H1 (cell line): ENCODE measurements around the gene GRIK4. TPM values are rescaled to one million over a fixed set of nuclear protein-coding genes. Genes with fewer than 3 reads are reported as not detected.

Experiments
- CTCF ChIA-PET: fragments of 300-600 bp; sonication (Branson Sonifier 250); formaldehyde crosslinking; loops from one replicate; lab custom pipeline; 2021; ENCODE audit not compliant: partially characterized antibody; lab: Charles Lee
- POLR2A ChIA-PET: fragments of 300-600 bp; sonication (Branson Sonifier 250); formaldehyde crosslinking; loops from one replicate; lab custom pipeline; 2021; ENCODE audit warnings: inconsistent platforms; ENCODE audit not compliant: partially characterized antibody; lab: Charles Lee
- DNase-seq, 2 experiments: peaks; one replicate each; pipeline versions ENCODE4 v3.0.0 to v3.0.0-alpha.2; 2010 to 2022; ENCODE audit warnings: low spot score in 2 of 2, low read depth in 1 of 2, mixed read lengths in 1 of 2
- FAIRE-seq: peaks from 2 replicates; lab custom pipeline; 2011; peaks lifted over from hg19 to GRCh38; lab: Jason Lieb, UNC
- H2AFZ ChIP-seq: 2 replicates; pipeline ENCODE4 v1.8.1; 2012; ENCODE audit warnings: low read length, inconsistent platforms
- H2AK5ac ChIP-seq: 2 replicates; pipeline ENCODE4 v1.6.1; 2013; ENCODE audit warnings: low read depth, low read length
- H2BK120ac ChIP-seq: replicated peaks from 2 replicates; pipeline ENCODE3; 2013; ENCODE audit warnings: low read depth, low read length, inconsistent platforms
- H2BK12ac ChIP-seq: 2 replicates; pipeline ENCODE4 v1.6.1; 2013; ENCODE audit warnings: low read depth, low read length
- H2BK15ac ChIP-seq: 2 replicates; pipeline ENCODE4 v1.6.1; 2013; ENCODE audit warnings: low read length
- H2BK20ac ChIP-seq: 2 replicates; pipeline ENCODE4 v1.6.1; 2013; ENCODE audit warnings: low read length
- H2BK5ac ChIP-seq: 2 replicates; pipeline ENCODE4 v1.6.1; 2013; ENCODE audit warnings: low read depth, low read length
- H3K14ac ChIP-seq: 2 replicates; pipeline ENCODE4 v1.6.1; 2013; ENCODE audit warnings: inconsistent platforms; ENCODE audit not compliant: insufficient read length
- H3K18ac ChIP-seq: 2 replicates; pipeline ENCODE4 v1.6.1; 2013; ENCODE audit warnings: low read length; ENCODE audit errors: extremely low read depth
- H3K23ac ChIP-seq: 2 replicates; pipeline ENCODE4 v1.6.1; 2013; ENCODE audit warnings: inconsistent platforms; ENCODE audit not compliant: insufficient read length
- H3K23me2 ChIP-seq: 2 replicates; pipeline ENCODE4 v1.6.1; 2013; ENCODE audit warnings: low read depth, low read length
- H3K27ac ChIP-seq: 2 replicates; pipeline ENCODE4 v1.6.1; 2011; ENCODE audit warnings: low read depth, low read length, inconsistent platforms
- H3K27me3 ChIP-seq, 4 experiments: replicated peaks in 1 of 4; 1 replicate in 1 of 4; 2 replicates in 3 of 4; pipeline versions ENCODE4 v1.6.1 to v1.8.1; 2011 to 2013; ENCODE audit warnings: low read length in 3 of 4, mild to moderate bottlenecking in 3 of 4, inconsistent platforms in 2 of 4, mixed read lengths in 2 of 4, moderate library complexity in 1 of 4; ENCODE audit not compliant: control insufficient read depth in 3 of 4, insufficient read depth in 3 of 4; ENCODE audit errors: extremely low read depth in 1 of 4
- H3K36me3 ChIP-seq, 4 experiments: 2 replicates each; pipeline versions ENCODE4 v1.6.1 to v1.8.1; 2011 to 2013; ENCODE audit warnings: mild to moderate bottlenecking in 4 of 4, low read length in 3 of 4, moderate library complexity in 2 of 4, control low read depth in 1 of 4, inconsistent platforms in 1 of 4; ENCODE audit not compliant: insufficient read depth in 4 of 4, control insufficient read depth in 2 of 4
- H3K4ac ChIP-seq: replicated peaks from 2 replicates; pipeline ENCODE3; 2013; ENCODE audit warnings: low read length, low read depth, mixed read lengths, inconsistent platforms; ENCODE audit not compliant: insufficient read length
- H3K4me1 ChIP-seq, 4 experiments: replicated peaks in 1 of 4; 1 replicate in 1 of 4; 2 replicates in 3 of 4; pipeline versions ENCODE4 v1.6.1 to v1.8.1; 2011 to 2013; ENCODE audit warnings: low read length in 3 of 4, inconsistent platforms in 2 of 4, mixed read lengths in 1 of 4; ENCODE audit not compliant: insufficient read depth in 4 of 4, control insufficient read depth in 3 of 4
- H3K4me2 ChIP-seq, 2 experiments: 2 replicates each; pipeline versions ENCODE4 v1.6.1 to v1.8.1; 2011 to 2013; ENCODE audit warnings: low read depth in 2 of 2, low read length in 2 of 2, control low read depth in 1 of 2, inconsistent platforms in 1 of 2, mild to moderate bottlenecking in 1 of 2; ENCODE audit not compliant: insufficient read depth in 1 of 2
- H3K4me3 ChIP-seq, 4 experiments: fragments of 200-600, 300-600 bp in 1 of 4; sonication (generic), shearing (Covaris generic), sonication (Bioruptor Twin) in 1 of 4; 2 replicates each; pipeline versions ENCODE4 v1.5.1 to v1.8.1; 2011 to 2016; ENCODE audit warnings: low read length in 4 of 4, low read depth in 3 of 4, control low read depth in 2 of 4, inconsistent platforms in 2 of 4, mild to moderate bottlenecking in 2 of 4, mixed read lengths in 1 of 4, moderate library complexity in 1 of 4; ENCODE audit not compliant: insufficient read depth in 2 of 4; ENCODE audit errors: extremely low read depth in 1 of 4
- H3K56ac ChIP-seq: replicated peaks from 2 replicates; pipeline ENCODE3; 2013; ENCODE audit warnings: low read depth, mild to moderate bottlenecking, mixed read lengths, low read length, inconsistent platforms; ENCODE audit not compliant: insufficient read length
- H3K79me1 ChIP-seq: 2 replicates; pipeline ENCODE4 v1.6.1; 2013; ENCODE audit warnings: low read depth, low read length, control low read depth
- H3K79me2 ChIP-seq, 2 experiments: 2 replicates each; pipeline versions ENCODE4 v1.6.1 to v1.8.1; 2012 to 2013; ENCODE audit warnings: low read length in 2 of 2, mild to moderate bottlenecking in 2 of 2, inconsistent platforms in 1 of 2; ENCODE audit not compliant: insufficient read depth in 2 of 2, control insufficient read depth in 1 of 2
- H3K9ac ChIP-seq, 4 experiments: replicated peaks in 1 of 4; 1 replicate in 1 of 4; 2 replicates in 3 of 4; pipeline versions ENCODE4 v1.6.1 to v1.8.1; 2011 to 2013; ENCODE audit warnings: low read depth in 3 of 4, low read length in 3 of 4, control low read depth in 2 of 4, mild to moderate bottlenecking in 2 of 4, moderate library complexity in 2 of 4, inconsistent platforms in 1 of 4; ENCODE audit errors: extremely low read depth in 1 of 4
- H3K9me3 ChIP-seq, 2 experiments: 2 replicates each; pipeline versions ENCODE4 v1.6.1 to v1.8.1; 2012 to 2013; ENCODE audit warnings: mild to moderate bottlenecking in 2 of 2, moderate library complexity in 2 of 2, control low read depth in 1 of 2, inconsistent platforms in 1 of 2, low read depth in 1 of 2, low read length in 1 of 2, mixed read lengths in 1 of 2; ENCODE audit not compliant: insufficient read depth in 2 of 2
- H4K20me1 ChIP-seq, 2 experiments: replicated peaks in 1 of 2; 2 replicates each; pipeline versions ENCODE3 to v1.8.1; 2011 to 2013; ENCODE audit warnings: inconsistent platforms in 2 of 2, low read length in 2 of 2, mild to moderate bottlenecking in 1 of 2; ENCODE audit not compliant: insufficient read depth in 2 of 2, control insufficient read depth in 1 of 2
- H4K5ac ChIP-seq: 2 replicates; pipeline ENCODE4 v1.6.1; 2013; ENCODE audit warnings: low read length, low read depth, mixed read lengths, inconsistent platforms; ENCODE audit not compliant: insufficient read length
- H4K8ac ChIP-seq: 2 replicates; pipeline ENCODE4 v1.8.0; 2013; ENCODE audit warnings: mild to moderate bottlenecking, moderate library complexity, low read length, inconsistent platforms; ENCODE audit not compliant: insufficient read depth; ENCODE audit errors: extremely low read depth
- H4K91ac ChIP-seq: replicated peaks from 2 replicates; pipeline ENCODE3; 2013; ENCODE audit warnings: low read length, mixed read lengths, inconsistent platforms; ENCODE audit not compliant: insufficient read length
- BACH1 ChIP-seq: IDR thresholded peaks from 2 replicates; pipeline ENCODE4 v1.6.1; 2012; ENCODE audit warnings: low read length, improper control_type of control experiment
- BRCA1 ChIP-seq: IDR thresholded peaks from 2 replicates; pipeline ENCODE4 v1.6.1; 2012; ENCODE audit warnings: low read depth, low read length, improper control_type of control experiment
- POLR2A ChIP-seq, 2 experiments: IDR thresholded peaks; 1 replicate in 1 of 2; 2 replicates in 1 of 2; pipeline ENCODE4 v1.6.1; 2011; ENCODE audit warnings: low read depth in 2 of 2, low read length in 2 of 2, mild to moderate bottlenecking in 2 of 2; ENCODE audit errors: control extremely low read depth in 1 of 2
- TCF12 ChIP-seq: IDR thresholded peaks from 2 replicates; pipeline ENCODE4 v1.6.1; 2011; ENCODE audit warnings: low read depth, mild to moderate bottlenecking, low read length
- WGBS, 2 experiments: shearing (Covaris generic) in 1 of 2; methylation state at CpG; one replicate each; pipeline versions ENCODE4 v1.1.6 to v1.1.7; 2013 to 2015; ENCODE audit warnings: low lambda C conversion rate in 2 of 2, mixed read lengths in 2 of 2, inconsistent platforms in 1 of 2, low coverage in 1 of 2, missing lambda C conversion rate in 1 of 2; ENCODE audit not compliant: insufficient replicate concordance in 2 of 2, insufficient coverage in 1 of 2, insufficient read length in 1 of 2; ENCODE audit errors: extremely low coverage in 1 of 2, missing lambda C conversion rate in 1 of 2; 5-methylcytosine and 5-hydroxymethylcytosine counted together
- polyA plus RNA-seq, 7 experiments: library from polyadenylated mRNA; depleted of rRNA in 3 of 7; stranded (reverse) in 5 of 7; unstranded in 2 of 7; fragments of >200 nt in 5 of 7; fragments of 200-250 nt in 2 of 7; gene quantifications; 1 replicate in 5 of 7; 2 replicates in 1 of 7; 4 replicates in 1 of 7; pipeline versions ENCODE4 v1.2.1 to v1.2.3, GENCODE V29; 2011 to 2013; ENCODE audit warnings: missing spikeins in 2 of 7, mixed read lengths in 2 of 7
- total RNA-seq: library from RNA; stranded (reverse); fragmentation: NEBNext Ultra II Directional; extraction: Animal tissue kit (Norgen Biotek cat#: 25700); gene quantifications from 2 replicates; pipeline ENCODE4 v1.2.1, GENCODE V29; 2021
- TF ChIP-seq, protein P1 (sequence below): IDR thresholded peaks from 2 replicates; pipeline ENCODE4 v1.6.1; 2012; ENCODE audit warnings: inconsistent platforms
- TF ChIP-seq, protein P2 (sequence below): IDR thresholded peaks from 2 replicates; pipeline ENCODE4 v1.6.1; 2012; ENCODE audit warnings: inconsistent platforms
- TF ChIP-seq, protein P3 (sequence below): IDR thresholded peaks from 2 replicates; pipeline ENCODE4 v1.6.1; 2011; ENCODE audit warnings: low read depth, mild to moderate bottlenecking, low read length; ENCODE audit not compliant: insufficient read depth

The GRIK4 gene
- total and polyA plus RNA-seq, 2 of the 8 experiments (the other 6 are each of a cell fraction or from before 2014, with no cell fraction given): 1.2 to 2.9 TPM

DNA sequence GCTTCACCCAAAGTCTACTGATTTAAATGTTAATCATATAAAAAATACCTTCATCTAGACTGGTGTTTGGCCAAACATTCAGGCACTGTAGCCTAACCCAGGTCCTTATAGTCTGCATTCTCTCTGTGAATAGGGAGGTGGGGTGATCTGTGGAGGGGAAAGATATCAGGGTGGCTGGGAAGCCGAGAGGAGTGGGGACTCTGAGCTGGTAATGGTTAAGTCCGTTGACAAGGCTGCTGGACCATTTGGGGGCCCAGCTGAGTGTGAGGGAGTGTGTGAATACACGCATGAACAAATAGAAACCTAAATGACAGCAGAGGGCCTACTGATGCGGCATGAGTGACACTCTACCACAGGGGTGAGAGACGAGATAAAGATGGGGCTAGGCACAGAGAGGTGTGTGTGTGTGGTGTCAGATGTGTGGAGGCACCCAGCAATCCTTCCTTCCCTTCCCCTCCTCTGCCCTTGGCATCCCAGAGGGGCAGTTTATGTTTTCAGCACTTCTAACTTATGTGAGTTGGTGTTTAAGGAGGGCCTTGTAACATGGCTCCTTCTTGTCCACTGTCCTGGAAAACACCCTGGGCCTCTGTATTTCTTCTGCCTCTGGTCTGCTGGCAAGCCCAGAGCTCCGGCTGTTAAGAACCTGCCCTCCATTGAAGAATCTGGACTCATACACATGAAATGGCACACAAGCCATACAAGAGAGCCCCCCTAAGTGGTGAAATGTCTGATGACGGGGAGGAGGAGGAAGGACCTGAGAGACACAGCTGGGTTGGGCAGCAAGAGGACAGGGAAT is 263.2 kb downstream of the GRIK4 start:
- H2AFZ ChIP-seq: no peak overlapping the region
- H3K36me3 ChIP-seq: no peaks in the 10 kb centered on the region
- 0 out of 2 replicates have a peak overlapping the region, but pooled peaks have one; percentile 0 for H2BK20ac ChIP-seq
- no peak overlapping the region for H3K27ac ChIP-seq
- H3K4me1 ChIP-seq: peaks cover 11 to 21% (median 16%) of the 10 kb centered on the region in 4 experiments
- no peak overlapping the region for H2AK5ac ChIP-seq
- no peak overlapping the region for H3K4me3 ChIP-seq
- H4K20me1 ChIP-seq: no peaks in the 10 kb centered on the region
- CTCF ChIA-PET: interaction anchor here (1.1 to 2.7 kb wide), 7 partner anchors 11 to 78 kb away, joined by 3 to 12 read pairs (median 4); no protein-coding TSS in a partner anchor
- H3K79me1 ChIP-seq: no peaks in the 10 kb centered on the region
- no peak overlapping the region for H3K56ac ChIP-seq
- H4K91ac ChIP-seq: no peak overlapping the region
- H3K79me2 ChIP-seq: no peaks in the 10 kb centered on the region
- H3K23me2 ChIP-seq: no peaks in the 10 kb centered on the region
- WGBS, 2 experiments: 92% methylated on average over 7 of the region's 7 CpGs; no CpG with 5 or more reads in 1 of the 2 experiments
- no peak for TF ChIP-seq BACH1
- no peak for TF ChIP-seq POLR2A (IDR thresholded peaks at IDR 0.05; ENCODE audit: control extremely low read depth in 1 of 2, low read depth in 2 of 2, low read length in 2 of 2)
- TF ChIP-seq, protein P1, sequence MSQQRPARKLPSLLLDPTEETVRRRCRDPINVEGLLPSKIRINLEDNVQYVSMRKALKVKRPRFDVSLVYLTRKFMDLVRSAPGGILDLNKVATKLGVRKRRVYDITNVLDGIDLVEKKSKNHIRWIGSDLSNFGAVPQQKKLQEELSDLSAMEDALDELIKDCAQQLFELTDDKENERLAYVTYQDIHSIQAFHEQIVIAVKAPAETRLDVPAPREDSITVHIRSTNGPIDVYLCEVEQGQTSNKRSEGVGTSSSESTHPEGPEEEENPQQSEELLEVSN: no peak
- TF ChIP-seq BRCA1: no peak
- no peak for TF ChIP-seq TCF12
- TF ChIP-seq, protein P2, sequence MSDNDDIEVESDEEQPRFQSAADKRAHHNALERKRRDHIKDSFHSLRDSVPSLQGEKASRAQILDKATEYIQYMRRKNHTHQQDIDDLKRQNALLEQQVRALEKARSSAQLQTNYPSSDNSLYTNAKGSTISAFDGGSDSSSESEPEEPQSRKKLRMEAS: no peak
- TF ChIP-seq, protein P3, sequence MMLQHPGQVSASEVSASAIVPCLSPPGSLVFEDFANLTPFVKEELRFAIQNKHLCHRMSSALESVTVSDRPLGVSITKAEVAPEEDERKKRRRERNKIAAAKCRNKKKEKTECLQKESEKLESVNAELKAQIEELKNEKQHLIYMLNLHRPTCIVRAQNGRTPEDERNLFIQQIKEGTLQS: no peak
- FAIRE-seq: no peak
- no peak overlapping the region for H4K5ac ChIP-seq
- no peak overlapping the region for H3K14ac ChIP-seq
- H3K9ac ChIP-seq: no peak overlapping the region
- H2BK12ac ChIP-seq: 0 out of 2 replicates have a peak overlapping the region, but pooled peaks have one; percentile 29
- H3K23ac ChIP-seq: no peak overlapping the region
- no peak overlapping the region for H3K4ac ChIP-seq
- H3K27me3 ChIP-seq: no peaks in the 10 kb centered on the region
- no peak overlapping the region for H2BK120ac ChIP-seq
- peak in 1 of 2 experiments; percentile 41 for DNase-seq
- no peak overlapping the region for H2BK5ac ChIP-seq
- peaks cover 0 to 9% of the 10 kb centered on the region in 2 experiments; a peak in 3 of 4 replicates for H3K9me3 ChIP-seq
- no peak overlapping the region for H4K8ac ChIP-seq
- peak overlapping the region; percentile 76; the same call in 1 of the 2 replicates for H2BK15ac ChIP-seq
- POLR2A ChIA-PET: no interaction called here
- H3K18ac ChIP-seq: no peak overlapping the region
- H3K4me2 ChIP-seq: no peak overlapping the region
